Astrocyte (in vitro differentiated cells and primary cell): ENCODE data around the gene TRAK1.

Experiments
- CTCF ChIP-seq: IDR thresholded peaks from 2 replicates; pipeline ENCODE4 v1.5.1; 2011; ENCODE audit warnings: low read depth, mild to moderate bottlenecking, inconsistent platforms, low read length, moderate library complexity; ENCODE audit not compliant: insufficient read depth
- EZH2 ChIP-seq: IDR thresholded peaks from 2 replicates; pipeline ENCODE4 v1.6.1; 2012; ENCODE audit warnings: mild to moderate bottlenecking, low read length, inconsistent platforms; ENCODE audit not compliant: insufficient read depth

GRCh38 chr3:42052132-42052483 is 39.0 kb upstream of the TRAK1 start:
- TF ChIP-seq CTCF = no peak
- TF ChIP-seq EZH2 = no peak
